Caco-2 (cell line): Measurements from ENCODE around the gene RLN3. TPM values are rescaled to one million over a fixed set of nuclear protein-coding genes. Genes with fewer than 3 reads are reported as not detected.

Experiments
- BruUV-seq: library from RNA; stranded (reverse); fragments of 400-500 nt; replicated peaks from 2 replicates; lab custom pipeline; 2021; lab: Mats Ljungman, UMichigan
- CTCF ChIA-PET: fragments of 300-600 bp; sonication (Branson Sonifier 250); formaldehyde crosslinking; loops from one replicate; lab custom pipeline; 2022; ENCODE audit warnings: antibody characterized with exemption; lab: Charles Lee
- POLR2A ChIA-PET: fragments of 300-600 bp; sonication (Branson Sonifier 250); formaldehyde crosslinking; loops from one replicate; lab custom pipeline; 2022; ENCODE audit warnings: antibody characterized with exemption; lab: Charles Lee
- DNase-seq, 2 experiments: peaks; one replicate each; pipeline versions ENCODE4 v3.0.0 to v3.0.0-alpha.2; 2020 to 2022
- H3K27me3 ChIP-seq: replicated peaks from 2 replicates; pipeline ENCODE4 v1.6.0; 2011; ENCODE audit warnings: low read length; ENCODE audit not compliant: control insufficient read depth, insufficient read depth
- H3K36me3 ChIP-seq: 2 replicates; pipeline ENCODE4 v1.5.1; 2011; ENCODE audit warnings: low read length; ENCODE audit not compliant: control insufficient read depth, insufficient read depth
- H3K4me1 ChIP-seq: fragments of 250-450 bp; sonication (Bioruptor Pico); 2 replicates; pipeline ENCODE4 v1.5.1; 2020; ENCODE audit warnings: mild to moderate bottlenecking
- H3K4me3 ChIP-seq: 2 replicates; pipeline ENCODE4 v1.5.1; 2011; ENCODE audit warnings: low read depth, mild to moderate bottlenecking, control low read depth, low read length
- H3K9me3 ChIP-seq: fragments of 250-450 bp; sonication (Bioruptor Pico); 2 replicates; pipeline ENCODE4 v1.5.1; 2020; ENCODE audit warnings: mild to moderate bottlenecking, moderate library complexity
- H3K27ac Mint-ChIP-seq: one replicate; pipeline ENCODE4 v1.8.0; 2022; ENCODE audit warnings: mixed read lengths; ENCODE audit not compliant: unreplicated experiment
- H3K27me3 Mint-ChIP-seq: one replicate; pipeline ENCODE4 v1.8.0; 2022; ENCODE audit warnings: mixed read lengths; ENCODE audit not compliant: insufficient read depth, unreplicated experiment
- H3K36me3 Mint-ChIP-seq: one replicate; pipeline ENCODE4 v1.8.0; 2022; ENCODE audit warnings: mild to moderate bottlenecking, mixed read lengths; ENCODE audit not compliant: insufficient read depth, unreplicated experiment
- H3K4me1 Mint-ChIP-seq: one replicate; pipeline ENCODE4 v1.8.0; 2022; ENCODE audit warnings: low read depth, mixed read lengths; ENCODE audit not compliant: unreplicated experiment
- H3K4me3 Mint-ChIP-seq: one replicate; pipeline ENCODE4 v1.8.0; 2022; ENCODE audit warnings: mild to moderate bottlenecking, moderate library complexity, mixed read lengths; ENCODE audit not compliant: unreplicated experiment
- H3K9me3 Mint-ChIP-seq: one replicate; pipeline ENCODE4 v1.8.0; 2022; ENCODE audit warnings: mixed read lengths; ENCODE audit not compliant: unreplicated experiment
- intact Hi-C: fragments of 100-400 bp; cut with micrococcal nuclease; formaldehyde crosslinking; loops from one replicate; pipeline ENCODE4 v1.10.0; 2022; ENCODE audit not compliant: unreplicated experiment
- total RNA-seq: library from RNA; stranded (reverse); gene quantifications from 2 replicates; pipeline ENCODE4 v1.2.3, GENCODE V29; 2022
- TF ChIP-seq, protein P1 (sequence below), 2 experiments: fragments of 200-600 bp in 1 of 2; IDR thresholded peaks; 1 replicate in 1 of 2; 2 replicates in 1 of 2; pipeline versions ENCODE4 v1.5.1 to v1.8.0; 2011 to 2022; ENCODE audit warnings: antibody characterized with exemption in 1 of 2, control low read depth in 1 of 2, inconsistent platforms in 1 of 2, low read depth in 1 of 2, low read length in 1 of 2, mild to moderate bottlenecking in 1 of 2, moderate library complexity in 1 of 2; ENCODE audit not compliant: insufficient read depth in 1 of 2, severe bottlenecking in 1 of 2, unreplicated experiment in 1 of 2

The RLN3 gene
- total RNA-seq, 1 experiment from 2014 or later = not detected

DNA sequence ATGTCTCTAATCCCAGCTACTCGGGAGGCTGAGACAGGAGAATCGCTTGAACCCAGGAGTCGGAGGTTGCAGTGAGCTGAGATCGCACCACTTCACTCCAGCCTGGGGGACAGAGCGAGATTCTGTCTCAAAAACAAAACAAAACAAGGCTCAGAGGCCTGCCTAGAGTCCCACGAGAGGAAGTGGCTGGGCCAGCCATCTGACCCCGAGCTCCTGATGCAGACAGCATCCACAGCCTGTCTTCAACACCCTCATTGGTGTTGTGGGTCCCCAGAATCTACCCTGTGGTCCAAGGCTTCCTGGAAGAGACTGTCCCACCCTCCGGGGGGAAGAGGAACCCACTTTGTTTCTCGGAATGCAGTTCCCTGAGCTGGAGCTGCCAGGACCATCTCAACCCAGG, 46.5 kb upstream of the RLN3 start:
- Mint-ChIP-seq H3K27me3 (no peaks in the 10 kb centered on the region), H3K4me3 (no peak overlapping the region), H3K9me3 (no peaks in the 10 kb centered on the region), H3K4me1 (no peaks in the 10 kb centered on the region), H3K36me3 (peaks cover 16% of the 10 kb centered on the region), H3K27ac (no peak overlapping the region)
- Histone ChIP-seq H3K36me3 (no peaks in the 10 kb centered on the region; the same call in 1 of the 2 replicates), H3K27me3 (no peaks in the 10 kb centered on the region), H3K4me1 (peaks cover 11% of the 10 kb centered on the region), H3K4me3 (no peak overlapping the region), H3K9me3 (no peaks in the 10 kb centered on the region)
- intact Hi-C loops = no loop called here
- BruUV-seq = no TSS peak
- no peak for DNase-seq
- TF ChIP-seq, protein P1, sequence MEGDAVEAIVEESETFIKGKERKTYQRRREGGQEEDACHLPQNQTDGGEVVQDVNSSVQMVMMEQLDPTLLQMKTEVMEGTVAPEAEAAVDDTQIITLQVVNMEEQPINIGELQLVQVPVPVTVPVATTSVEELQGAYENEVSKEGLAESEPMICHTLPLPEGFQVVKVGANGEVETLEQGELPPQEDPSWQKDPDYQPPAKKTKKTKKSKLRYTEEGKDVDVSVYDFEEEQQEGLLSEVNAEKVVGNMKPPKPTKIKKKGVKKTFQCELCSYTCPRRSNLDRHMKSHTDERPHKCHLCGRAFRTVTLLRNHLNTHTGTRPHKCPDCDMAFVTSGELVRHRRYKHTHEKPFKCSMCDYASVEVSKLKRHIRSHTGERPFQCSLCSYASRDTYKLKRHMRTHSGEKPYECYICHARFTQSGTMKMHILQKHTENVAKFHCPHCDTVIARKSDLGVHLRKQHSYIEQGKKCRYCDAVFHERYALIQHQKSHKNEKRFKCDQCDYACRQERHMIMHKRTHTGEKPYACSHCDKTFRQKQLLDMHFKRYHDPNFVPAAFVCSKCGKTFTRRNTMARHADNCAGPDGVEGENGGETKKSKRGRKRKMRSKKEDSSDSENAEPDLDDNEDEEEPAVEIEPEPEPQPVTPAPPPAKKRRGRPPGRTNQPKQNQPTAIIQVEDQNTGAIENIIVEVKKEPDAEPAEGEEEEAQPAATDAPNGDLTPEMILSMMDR (IDR thresholded peaks at IDR 0.05; ENCODE audit: insufficient read depth in 1 of 2, low read depth in 1 of 2, low read length in 1 of 2, severe bottlenecking in 1 of 2, unreplicated experiment in 1 of 2) = no peak
- POLR2A ChIA-PET = no interaction called here
- CTCF ChIA-PET = no interaction called here

DNA sequence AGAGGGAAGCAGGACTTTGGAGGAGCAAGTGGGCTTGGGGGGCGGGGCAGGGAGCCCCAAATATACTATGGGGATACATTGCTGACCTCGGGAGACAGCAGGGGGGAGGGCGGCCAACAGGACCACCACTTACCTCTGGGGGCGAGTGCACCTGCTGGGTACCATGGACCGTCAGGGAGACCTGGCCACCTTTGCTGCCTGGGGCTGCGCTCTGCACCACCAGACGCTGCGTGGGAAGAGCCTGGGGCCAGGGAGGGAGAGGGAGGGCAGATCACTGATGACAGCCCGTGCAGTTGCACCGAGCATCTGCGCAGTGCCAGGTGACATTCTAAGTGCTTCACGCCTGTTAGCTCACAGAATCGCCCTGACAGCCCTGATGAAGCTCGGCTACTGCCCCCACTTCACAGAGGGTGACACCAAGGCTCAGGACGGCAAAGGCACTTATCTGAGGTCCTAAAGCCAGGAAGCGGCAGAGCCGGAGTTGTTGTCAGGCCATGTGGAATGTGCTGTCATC, 45.9 kb upstream of the RLN3 start:
- no peaks in the 10 kb centered on the region for H3K9me3 Mint-ChIP-seq
- POLR2A ChIA-PET = no interaction called here
- H3K9me3 ChIP-seq = no peaks in the 10 kb centered on the region

DNA sequence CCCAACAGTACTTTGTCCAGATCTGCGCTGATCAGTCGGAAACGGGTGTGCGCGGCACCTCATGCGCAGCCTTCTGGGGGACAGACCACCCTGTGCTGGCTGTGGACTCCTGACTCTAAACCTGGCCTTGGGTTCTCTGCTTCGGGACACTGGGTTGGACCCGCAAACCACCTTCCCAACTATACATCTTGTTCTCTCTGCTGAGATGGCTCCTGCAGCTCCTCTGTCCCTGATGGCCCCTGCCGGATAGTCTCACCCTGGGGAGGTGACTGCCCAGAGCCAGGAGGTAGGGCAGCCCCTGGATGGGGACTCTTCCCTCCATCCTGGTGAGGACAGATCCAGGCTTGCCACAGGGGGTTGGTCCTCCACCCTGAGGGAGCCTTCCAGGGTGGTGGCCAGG, 45.2 kb upstream of the RLN3 start:
- Histone ChIP-seq H3K36me3 (no peaks in the 10 kb centered on the region; the same call in 1 of the 2 replicates), H3K27me3 (no peaks in the 10 kb centered on the region), H3K9me3 (no peaks in the 10 kb centered on the region), H3K4me1 (peaks cover 11% of the 10 kb centered on the region), H3K4me3 (no peak overlapping the region)
- CTCF ChIA-PET = no interaction called here
- peaks cover 15% of the 10 kb centered on the region for H3K36me3 Mint-ChIP-seq
- no peaks in the 10 kb centered on the region for H3K4me1 Mint-ChIP-seq
- no peak for DNase-seq
- no peaks in the 10 kb centered on the region for H3K9me3 Mint-ChIP-seq
- intact Hi-C loops = no loop called here
- H3K4me3 Mint-ChIP-seq = no peak overlapping the region
- TF ChIP-seq, protein P1 (IDR thresholded peaks at IDR 0.05; ENCODE audit: insufficient read depth in 1 of 2, low read depth in 1 of 2, low read length in 1 of 2, severe bottlenecking in 1 of 2, unreplicated experiment in 1 of 2) = no peak
- no TSS peak for BruUV-seq
- no peak overlapping the region for H3K27ac Mint-ChIP-seq
- POLR2A ChIA-PET = no interaction called here
- no peaks in the 10 kb centered on the region for H3K27me3 Mint-ChIP-seq

More for the DNA sequence above, 45.9 kb upstream of the RLN3 start:
- Histone ChIP-seq H3K4me1 (peaks cover 11% of the 10 kb centered on the region), H3K27me3 (no peaks in the 10 kb centered on the region), H3K36me3 (no peaks in the 10 kb centered on the region; the same call in 1 of the 2 replicates), H3K4me3 (no peak overlapping the region)
- Mint-ChIP-seq H3K4me1 (no peaks in the 10 kb centered on the region), H3K36me3 (peaks cover 16% of the 10 kb centered on the region), H3K4me3 (no peak overlapping the region), H3K27ac (no peak overlapping the region), H3K27me3 (no peaks in the 10 kb centered on the region)
- TF ChIP-seq, protein P1 (IDR thresholded peaks at IDR 0.05; ENCODE audit: insufficient read depth in 1 of 2, low read depth in 1 of 2, low read length in 1 of 2, severe bottlenecking in 1 of 2, unreplicated experiment in 1 of 2) = no peak
- DNase-seq = no peak
- intact Hi-C loops = no loop called here
- no TSS peak for BruUV-seq
- CTCF ChIA-PET = no interaction called here
